ENCODE measurements around the gene SORCS2. TPM values are rescaled to one million over a fixed set of nuclear protein-coding genes. Genes with fewer than 3 reads are reported as not detected.
A peak's percentile ranks its signal among the peaks of the same experiment; 100 is the strongest.

The SORCS2 gene
- total RNA-seq, 1 experiment from 2014 or later, result 0.06 TPM

- intact Hi-C loops (cut with micrococcal nuclease; ENCODE audit: unreplicated experiment), result no loop called here
These were observed 587.1 kb downstream of the SORCS2 start for GRCh38 chr4:7779432-7779768.

GRCh38 chr4:7780751-7781348 is 588.5 kb downstream of the SORCS2 start:
- peaks cover 53% of the 10 kb centered on the region for H3K4me1 ChIP-seq (ENCODE audit: insufficient read depth, low read length, poor library complexity, severe bottlenecking)
- BruUV-seq (replicated peaks), result TSS peak; percentile 46
- intact Hi-C loops (cut with micrococcal nuclease; ENCODE audit: unreplicated experiment), result no loop called here
- H3K9me3 ChIP-seq (ENCODE audit: low read depth, low read length, poor library complexity, severe bottlenecking), result no peaks in the 10 kb centered on the region
- H3K4me3 ChIP-seq (ENCODE audit: low read depth, low read length, poor library complexity, severe bottlenecking), result no peak overlapping the region
- CTCF ChIA-PET, result interaction anchor here (0.6 to 0.9 kb wide), 4 partner anchors 19 to 64 kb away, joined by 3 read pairs; no protein-coding TSS in a partner anchor
- peak overlapping the region; percentile 77 for H3K27ac ChIP-seq (ENCODE audit: low read depth, low read length, poor library complexity, severe bottlenecking)
- DNase-seq (ENCODE audit: low spot score), result no peak
- POLR2A ChIA-PET (ENCODE audit: low non-redundant PET), result no interaction called here
- no peak for TF ChIP-seq EZH2 (IDR thresholded peaks at IDR 0.05; ENCODE audit: borderline replicate concordance, low read depth, low read length, poor library complexity, severe bottlenecking)
- no peak for TF ChIP-seq CTCF (conservative IDR thresholded peaks at IDR 0.05; ENCODE audit: low read depth, low read length)
- no peaks in the 10 kb centered on the region for H3K27me3 ChIP-seq (replicated peaks; ENCODE audit: insufficient read depth, low read depth, low read length, poor library complexity)
- peaks cover 15% of the 10 kb centered on the region for H3K36me3 ChIP-seq (ENCODE audit: insufficient read depth, low read length, poor library complexity, severe bottlenecking)

More at GRCh38 chr4:7779432-7779768, 587.1 kb downstream of the SORCS2 start:
- peaks cover 21% of the 10 kb centered on the region for H3K36me3 ChIP-seq (ENCODE audit: insufficient read depth, low read length, poor library complexity, severe bottlenecking)
- ChIA-PET POLR2A (ENCODE audit: low non-redundant PET) (no interaction called here), CTCF (no interaction called here)
- no peak overlapping the region for H3K4me3 ChIP-seq (ENCODE audit: low read depth, low read length, poor library complexity, severe bottlenecking)
- no peaks in the 10 kb centered on the region for H3K9me3 ChIP-seq (ENCODE audit: low read depth, low read length, poor library complexity, severe bottlenecking)
- H3K27ac ChIP-seq (ENCODE audit: low read depth, low read length, poor library complexity, severe bottlenecking), result peak overlapping the region; percentile 53
- peak; percentile 74 for DNase-seq (ENCODE audit: low spot score)
- TF ChIP-seq CTCF (conservative IDR thresholded peaks at IDR 0.05; ENCODE audit: low read depth, low read length) (no peak), EZH2 (IDR thresholded peaks at IDR 0.05; ENCODE audit: borderline replicate concordance, low read depth, low read length, poor library complexity, severe bottlenecking) (no peak)
- H3K4me1 ChIP-seq (ENCODE audit: insufficient read depth, low read length, poor library complexity, severe bottlenecking), result peaks cover 45% of the 10 kb centered on the region
- no TSS peak for BruUV-seq (replicated peaks)
- no peaks in the 10 kb centered on the region for H3K27me3 ChIP-seq (replicated peaks; ENCODE audit: insufficient read depth, low read depth, low read length, poor library complexity)

GRCh38 chr4:7781366-7781765 is 589.0 kb downstream of the SORCS2 start:
- ChIA-PET CTCF (interaction anchor here (0.5 to 0.7 kb wide), 3 partner anchors 19 to 21 kb away, joined by 3 to 7 read pairs (median 3); no protein-coding TSS in a partner anchor), POLR2A (ENCODE audit: low non-redundant PET) (no interaction called here)
- BruUV-seq (replicated peaks), result no TSS peak
- H3K27ac ChIP-seq (ENCODE audit: low read depth, low read length, poor library complexity, severe bottlenecking), result peak overlapping the region; percentile 77
- peaks cover 53% of the 10 kb centered on the region for H3K4me1 ChIP-seq (ENCODE audit: insufficient read depth, low read length, poor library complexity, severe bottlenecking)
- TF ChIP-seq EZH2 (IDR thresholded peaks at IDR 0.05; ENCODE audit: borderline replicate concordance, low read depth, low read length, poor library complexity, severe bottlenecking), result no peak
- peak; percentile 91 for DNase-seq (ENCODE audit: low spot score)
- H3K4me3 ChIP-seq (ENCODE audit: low read depth, low read length, poor library complexity, severe bottlenecking), result no peak overlapping the region
- peaks cover 15% of the 10 kb centered on the region for H3K36me3 ChIP-seq (ENCODE audit: insufficient read depth, low read length, poor library complexity, severe bottlenecking)
- intact Hi-C loops (cut with micrococcal nuclease; ENCODE audit: unreplicated experiment), result no loop called here
- H3K9me3 ChIP-seq (ENCODE audit: low read depth, low read length, poor library complexity, severe bottlenecking), result no peaks in the 10 kb centered on the region
- H3K27me3 ChIP-seq (replicated peaks; ENCODE audit: insufficient read depth, low read depth, low read length, poor library complexity), result no peaks in the 10 kb centered on the region

GRCh38 chr4:7781993-7782392 is 589.7 kb downstream of the SORCS2 start:
- no peak overlapping the region for H3K4me3 ChIP-seq (ENCODE audit: low read depth, low read length, poor library complexity, severe bottlenecking)
- H3K9me3 ChIP-seq (ENCODE audit: low read depth, low read length, poor library complexity, severe bottlenecking), result no peaks in the 10 kb centered on the region
- peak; percentile 28 for DNase-seq (ENCODE audit: low spot score)
- no peak for TF ChIP-seq EZH2 (IDR thresholded peaks at IDR 0.05; ENCODE audit: borderline replicate concordance, low read depth, low read length, poor library complexity, severe bottlenecking)
- no peak for TF ChIP-seq CTCF (conservative IDR thresholded peaks at IDR 0.05; ENCODE audit: low read depth, low read length)
- H3K4me1 ChIP-seq (ENCODE audit: insufficient read depth, low read length, poor library complexity, severe bottlenecking), result peaks cover 53% of the 10 kb centered on the region
- no TSS peak for BruUV-seq (replicated peaks)
- ChIA-PET CTCF (interaction anchor here (0.5 kb wide), 1 partner anchor 20 kb away, joined by 7 read pairs; no protein-coding TSS in a partner anchor), POLR2A (ENCODE audit: low non-redundant PET) (interaction anchor here (0.6 kb wide), 1 partner anchor 13 kb away, joined by 3 read pairs; no protein-coding TSS in a partner anchor)
- intact Hi-C loops (cut with micrococcal nuclease; ENCODE audit: unreplicated experiment), result no loop called here
- H3K36me3 ChIP-seq (ENCODE audit: insufficient read depth, low read length, poor library complexity, severe bottlenecking), result peaks cover 15% of the 10 kb centered on the region
- H3K27me3 ChIP-seq (replicated peaks; ENCODE audit: insufficient read depth, low read depth, low read length, poor library complexity), result no peaks in the 10 kb centered on the region
- H3K27ac ChIP-seq (ENCODE audit: low read depth, low read length, poor library complexity, severe bottlenecking), result peak overlapping the region; percentile 77

Measured in A673 (cell line).